Brain microvascular endothelial cell (primary cell): Measurements from ENCODE around the gene SPRY1.

Experiments
- DNase-seq: peaks from one replicate; pipeline ENCODE4 v3.0.0-alpha.2; 2020
- H3K27ac ChIP-seq: fragments of 250-450 bp; sonication (Bioruptor Pico); 2 replicates; pipeline ENCODE4 v1.5.1; 2020; ENCODE audit warnings: mild to moderate bottlenecking, moderate library complexity
- H3K27me3 ChIP-seq: fragments of 250-450 bp; sonication (Bioruptor Pico); replicated peaks from 2 replicates; pipeline ENCODE4 v1.5.1; 2020; ENCODE audit warnings: mild to moderate bottlenecking
- H3K36me3 ChIP-seq: fragments of 250-450 bp; sonication (Bioruptor Pico); replicated peaks from 2 replicates; pipeline ENCODE4 v1.5.1; 2020; ENCODE audit warnings: mild to moderate bottlenecking
- H3K4me3 ChIP-seq: 2 replicates; pipeline ENCODE4 v1.5.1; 2011; ENCODE audit warnings: low read depth, mild to moderate bottlenecking, control low read depth, low read length, moderate library complexity
- in situ Hi-C: cut with HindIII; loops from 2 replicates; pipeline ENCODE4 v1.10.0; 2017; ENCODE audit warnings: low sequenced_read_pairs, low pct_ligation_motif_present
- TF ChIP-seq, protein P1 (sequence below): IDR thresholded peaks from 2 replicates; pipeline ENCODE4 v1.5.1; 2011; ENCODE audit warnings: low read depth, mild to moderate bottlenecking, moderate library complexity, low read length, control low read depth, inconsistent platforms; ENCODE audit errors: missing control alignments

SPRY1 gene

DNA sequence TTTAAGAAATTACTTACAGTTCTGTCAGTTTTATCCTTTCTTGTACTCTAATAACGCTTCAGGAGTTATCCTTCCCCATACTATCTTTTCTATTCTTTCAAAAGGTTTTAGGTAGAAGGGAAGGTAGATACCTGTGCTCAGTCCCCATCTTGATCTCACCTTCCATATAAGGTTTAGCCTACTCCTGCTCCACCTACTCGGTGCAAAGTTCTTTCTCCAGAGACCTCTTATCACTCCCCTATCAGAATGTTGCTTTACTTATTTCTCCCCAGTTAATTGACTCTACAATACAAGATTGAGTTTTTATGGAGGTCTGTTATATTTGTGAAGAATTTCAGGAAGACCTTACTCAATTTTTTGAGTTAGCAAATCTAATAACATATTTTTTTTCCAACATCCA, 33.9 kb downstream of the SPRY1 start:
- no peak for DNase-seq
- Histone ChIP-seq H3K4me3 (no peak overlapping the region), H3K36me3 (no peaks in the 10 kb centered on the region), H3K27me3 (no peaks in the 10 kb centered on the region), H3K27ac (no peak overlapping the region)
- TF ChIP-seq, protein P1, sequence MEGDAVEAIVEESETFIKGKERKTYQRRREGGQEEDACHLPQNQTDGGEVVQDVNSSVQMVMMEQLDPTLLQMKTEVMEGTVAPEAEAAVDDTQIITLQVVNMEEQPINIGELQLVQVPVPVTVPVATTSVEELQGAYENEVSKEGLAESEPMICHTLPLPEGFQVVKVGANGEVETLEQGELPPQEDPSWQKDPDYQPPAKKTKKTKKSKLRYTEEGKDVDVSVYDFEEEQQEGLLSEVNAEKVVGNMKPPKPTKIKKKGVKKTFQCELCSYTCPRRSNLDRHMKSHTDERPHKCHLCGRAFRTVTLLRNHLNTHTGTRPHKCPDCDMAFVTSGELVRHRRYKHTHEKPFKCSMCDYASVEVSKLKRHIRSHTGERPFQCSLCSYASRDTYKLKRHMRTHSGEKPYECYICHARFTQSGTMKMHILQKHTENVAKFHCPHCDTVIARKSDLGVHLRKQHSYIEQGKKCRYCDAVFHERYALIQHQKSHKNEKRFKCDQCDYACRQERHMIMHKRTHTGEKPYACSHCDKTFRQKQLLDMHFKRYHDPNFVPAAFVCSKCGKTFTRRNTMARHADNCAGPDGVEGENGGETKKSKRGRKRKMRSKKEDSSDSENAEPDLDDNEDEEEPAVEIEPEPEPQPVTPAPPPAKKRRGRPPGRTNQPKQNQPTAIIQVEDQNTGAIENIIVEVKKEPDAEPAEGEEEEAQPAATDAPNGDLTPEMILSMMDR: no peak
- in situ Hi-C loops: no loop called here

DNA sequence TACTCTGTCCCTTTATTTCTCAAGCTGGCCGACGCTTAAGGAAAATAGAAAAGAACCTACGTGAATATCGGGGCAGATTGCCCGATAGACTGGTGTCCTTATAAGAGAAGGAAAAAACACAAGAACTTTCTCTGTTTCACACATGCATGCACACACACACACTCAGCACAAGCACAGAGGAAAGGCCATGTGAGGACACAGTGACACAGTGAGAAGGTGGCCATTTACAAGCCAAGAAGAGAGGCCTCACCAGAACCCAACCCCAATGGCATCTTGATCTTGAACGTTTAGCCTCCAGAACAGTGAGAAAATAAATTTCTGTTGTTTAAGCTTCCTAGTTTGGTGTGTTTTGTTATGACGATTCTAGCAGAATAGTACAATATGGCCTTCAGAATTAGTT, 37.0 kb downstream of the SPRY1 start:
- DNase-seq: no peak
- Histone ChIP-seq H3K36me3 (no peaks in the 10 kb centered on the region), H3K27me3 (no peaks in the 10 kb centered on the region), H3K27ac (no peak overlapping the region), H3K4me3 (no peak overlapping the region)
- in situ Hi-C loops: no loop called here
- TF ChIP-seq, protein P1: no peak

GRCh38 chr4:123433976-123434375, 37.4 kb downstream of the SPRY1 start:
- H3K27ac ChIP-seq: no peak overlapping the region
- no peaks in the 10 kb centered on the region for H3K27me3 ChIP-seq
- DNase-seq: no peak
- no peaks in the 10 kb centered on the region for H3K36me3 ChIP-seq
- in situ Hi-C loops: no loop called here
- H3K4me3 ChIP-seq: no peak overlapping the region
- TF ChIP-seq, protein P1: no peak

DNA sequence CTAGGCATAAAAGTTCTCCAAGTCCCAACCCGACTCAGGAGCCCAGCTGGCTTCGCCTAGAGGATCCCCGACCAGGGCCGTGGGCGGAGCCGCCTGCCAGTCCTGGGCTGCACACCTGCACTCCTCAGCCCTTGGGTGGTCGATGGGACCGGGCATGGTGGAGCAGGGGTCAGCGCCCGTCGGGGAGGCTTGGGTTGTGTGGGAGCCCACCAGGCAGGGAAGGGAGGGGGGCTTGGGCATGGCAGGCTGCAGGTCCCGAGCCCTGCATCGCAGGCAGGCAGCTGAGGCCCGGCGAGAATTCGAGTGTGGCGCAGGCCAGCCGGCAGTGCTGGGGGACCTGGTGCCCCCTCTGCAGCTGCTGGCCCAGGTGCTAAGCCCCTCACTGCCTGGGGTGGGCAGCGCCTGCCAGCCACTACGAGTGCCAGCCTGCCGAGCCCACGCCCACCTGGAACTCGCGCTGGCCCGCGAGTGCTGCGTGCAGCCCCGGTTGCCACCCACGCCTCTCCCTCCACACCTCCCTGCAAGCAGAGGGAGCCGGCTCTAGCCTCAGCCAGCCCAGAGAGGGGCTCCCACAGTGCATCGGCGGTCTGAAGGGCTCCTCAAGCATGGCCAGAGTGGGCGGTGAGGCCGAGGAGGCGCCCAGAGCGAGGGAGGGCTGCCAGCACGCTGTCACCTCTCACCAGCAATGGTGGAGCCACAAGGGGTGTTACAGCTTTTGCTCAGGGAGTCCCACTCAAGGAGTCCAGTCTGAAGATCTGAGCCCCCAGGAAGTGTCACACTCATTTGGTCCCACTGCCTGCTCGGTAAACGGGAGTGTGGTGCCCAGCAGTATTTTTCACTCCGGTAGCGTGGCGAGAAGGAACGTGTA, 38.9 kb downstream of the SPRY1 start:
- H3K27me3 ChIP-seq: no peaks in the 10 kb centered on the region
- DNase-seq: no peak
- in situ Hi-C loops: no loop called here
- H3K36me3 ChIP-seq: no peaks in the 10 kb centered on the region
- no peak overlapping the region for H3K4me3 ChIP-seq
- no peak overlapping the region for H3K27ac ChIP-seq
- TF ChIP-seq, protein P1: no peak

DNA sequence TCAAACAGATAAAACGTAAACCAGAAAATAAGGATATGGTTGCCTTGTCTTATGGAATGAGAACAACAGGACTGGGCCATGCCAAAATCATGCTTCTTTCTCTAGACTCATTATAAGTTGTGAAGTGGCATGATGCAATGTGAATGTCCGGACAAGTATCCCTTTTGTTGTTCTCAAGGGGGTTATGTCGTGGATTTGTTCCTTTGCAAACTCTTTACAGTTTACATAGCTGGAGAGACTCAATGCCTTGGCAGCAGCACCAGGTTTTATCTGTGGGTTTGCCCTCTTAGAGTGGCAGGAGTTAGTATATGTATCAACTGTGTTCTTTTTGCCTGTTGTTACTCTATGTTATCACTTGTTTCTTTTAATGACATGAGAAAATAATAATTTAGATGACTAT, 41.4 kb downstream of the SPRY1 start:
- in situ Hi-C loops: no loop called here
- DNase-seq: no peak
- TF ChIP-seq, protein P1: no peak
- H3K27me3 ChIP-seq: no peaks in the 10 kb centered on the region
- no peaks in the 10 kb centered on the region for H3K36me3 ChIP-seq
- H3K4me3 ChIP-seq: no peak overlapping the region
- H3K27ac ChIP-seq: no peak overlapping the region
